Prostate gland (tissue), 2 donors: ENCODE data around the gene GABRG3.

Experiments
- POLR2A ChIP-seq: fragments of 450-650 bp; IDR thresholded peaks from one replicate; pipeline ENCODE4 v1.6.1; 2016; ENCODE audit warnings: antibody characterized with exemption, mild to moderate bottlenecking
- POLR2AphosphoS5 ChIP-seq: sonication (generic); formaldehyde crosslinking; IDR thresholded peaks from one replicate; pipeline ENCODE4 v1.6.1; 2017; ENCODE audit warnings: antibody characterized with exemption
- TF ChIP-seq, protein P1 (sequence below), 4 experiments: fragments of 200-600 bp in 2 of 4; fragments of 450-650 bp in 2 of 4; sonication (generic) in 2 of 4; IDR thresholded peaks; 1 replicate in 3 of 4; 2 replicates in 1 of 4; pipeline ENCODE4 v1.5.1; 2016 to 2019; ENCODE audit warnings: antibody characterized with exemption in 4 of 4, mild to moderate bottlenecking in 2 of 4, moderate library complexity in 2 of 4

DNA sequence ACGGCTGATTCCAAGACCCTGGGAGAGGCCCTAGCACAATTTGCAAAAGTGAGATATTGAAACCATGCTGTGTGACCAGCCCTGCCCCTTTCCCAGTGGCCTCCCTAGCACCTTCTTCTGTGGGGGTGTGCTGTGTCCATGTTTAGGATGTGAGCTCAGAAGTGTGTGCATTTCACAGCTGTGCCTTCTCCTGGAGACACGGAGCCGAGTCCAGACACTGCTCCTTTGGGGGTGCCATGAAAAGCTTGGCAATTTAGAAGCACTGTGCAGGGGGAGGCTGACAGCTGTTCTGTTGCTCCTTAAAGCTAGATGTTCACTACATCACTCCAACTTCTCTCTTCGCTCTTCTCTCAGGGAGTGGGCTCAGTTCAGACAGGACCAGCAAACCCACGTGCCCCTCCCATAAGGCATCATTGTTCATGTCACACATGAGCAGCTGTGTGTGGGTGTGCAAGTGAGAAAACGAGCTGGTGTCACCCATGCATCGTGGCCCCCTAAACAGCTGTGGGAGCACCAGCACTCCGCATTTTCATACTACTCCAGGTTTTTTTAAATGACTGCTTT is 492.6 kb downstream of the GABRG3 start:
- TF ChIP-seq, protein P1, sequence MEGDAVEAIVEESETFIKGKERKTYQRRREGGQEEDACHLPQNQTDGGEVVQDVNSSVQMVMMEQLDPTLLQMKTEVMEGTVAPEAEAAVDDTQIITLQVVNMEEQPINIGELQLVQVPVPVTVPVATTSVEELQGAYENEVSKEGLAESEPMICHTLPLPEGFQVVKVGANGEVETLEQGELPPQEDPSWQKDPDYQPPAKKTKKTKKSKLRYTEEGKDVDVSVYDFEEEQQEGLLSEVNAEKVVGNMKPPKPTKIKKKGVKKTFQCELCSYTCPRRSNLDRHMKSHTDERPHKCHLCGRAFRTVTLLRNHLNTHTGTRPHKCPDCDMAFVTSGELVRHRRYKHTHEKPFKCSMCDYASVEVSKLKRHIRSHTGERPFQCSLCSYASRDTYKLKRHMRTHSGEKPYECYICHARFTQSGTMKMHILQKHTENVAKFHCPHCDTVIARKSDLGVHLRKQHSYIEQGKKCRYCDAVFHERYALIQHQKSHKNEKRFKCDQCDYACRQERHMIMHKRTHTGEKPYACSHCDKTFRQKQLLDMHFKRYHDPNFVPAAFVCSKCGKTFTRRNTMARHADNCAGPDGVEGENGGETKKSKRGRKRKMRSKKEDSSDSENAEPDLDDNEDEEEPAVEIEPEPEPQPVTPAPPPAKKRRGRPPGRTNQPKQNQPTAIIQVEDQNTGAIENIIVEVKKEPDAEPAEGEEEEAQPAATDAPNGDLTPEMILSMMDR (IDR thresholded peaks at IDR 0.05), result no peak
- TF ChIP-seq POLR2AphosphoS5 (no peak), POLR2A (no peak)
